GM10847 (cell line): ENCODE results near the gene B3GAT1.

ENCODE experiments used
- POLR2A ChIP-seq: IDR thresholded peaks from 2 replicates; pipeline ENCODE4 v1.6.1; 2011; ENCODE audit not compliant: insufficient read length; ENCODE audit errors: extremely low read depth

B3GAT1 gene

DNA sequence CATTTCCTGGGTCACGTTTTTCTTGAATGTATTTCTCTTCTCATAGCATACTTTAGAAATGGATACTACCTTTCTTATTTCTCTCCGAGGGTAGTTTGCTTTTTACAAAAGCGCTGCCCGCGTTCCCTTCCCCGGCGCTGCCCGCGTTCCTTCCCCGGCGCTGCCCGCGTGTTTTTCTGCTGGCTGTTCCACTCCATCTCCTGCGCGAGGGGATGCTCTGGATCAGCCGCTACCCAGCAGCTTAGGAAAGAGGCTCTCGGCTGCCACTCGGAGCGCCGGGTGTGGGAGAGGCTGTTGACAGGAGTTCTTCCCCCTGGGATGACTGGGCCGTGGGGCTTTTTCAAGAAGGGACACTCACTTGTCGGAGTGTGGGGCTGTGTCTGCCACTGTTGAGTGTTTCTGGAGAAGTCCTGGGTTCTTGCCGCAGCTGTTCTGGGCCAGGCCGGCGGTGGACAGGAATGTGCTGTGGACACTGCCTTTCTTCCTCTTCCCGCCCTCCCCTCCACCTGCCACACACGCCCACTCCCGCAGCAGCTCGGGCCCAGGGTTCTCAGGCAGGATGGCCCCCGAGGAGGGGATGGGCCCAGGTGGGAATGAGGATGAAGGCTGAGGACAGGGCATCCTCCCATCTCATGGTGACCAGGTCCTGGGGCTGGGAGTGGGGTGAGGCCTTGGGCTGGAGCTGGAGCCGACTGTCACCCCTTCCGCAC is 49.7 kb downstream of the B3GAT1 start:
- TF ChIP-seq POLR2A = no peak

DNA sequence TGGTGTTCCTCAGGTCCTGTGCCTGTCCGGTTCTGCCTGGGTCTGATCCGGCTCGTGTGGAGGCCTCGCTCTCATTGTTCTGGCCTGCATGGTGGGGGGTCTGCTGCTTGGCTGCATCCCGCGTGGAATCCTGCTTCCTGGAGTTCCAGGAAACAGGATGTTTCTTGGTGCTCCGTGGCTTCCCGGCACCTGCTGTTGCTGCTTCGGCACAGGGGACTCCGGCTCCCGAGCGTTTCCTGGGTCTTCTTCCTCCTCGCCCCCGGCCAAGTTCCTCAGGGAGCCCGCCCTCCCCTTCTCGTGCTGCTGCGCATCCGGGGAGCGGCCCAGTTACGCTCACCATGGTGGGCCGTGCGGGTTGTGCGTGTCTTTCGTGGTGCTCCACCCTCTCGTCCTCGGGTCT is 50.4 kb downstream of the B3GAT1 start:
- no peak for TF ChIP-seq POLR2A

DNA sequence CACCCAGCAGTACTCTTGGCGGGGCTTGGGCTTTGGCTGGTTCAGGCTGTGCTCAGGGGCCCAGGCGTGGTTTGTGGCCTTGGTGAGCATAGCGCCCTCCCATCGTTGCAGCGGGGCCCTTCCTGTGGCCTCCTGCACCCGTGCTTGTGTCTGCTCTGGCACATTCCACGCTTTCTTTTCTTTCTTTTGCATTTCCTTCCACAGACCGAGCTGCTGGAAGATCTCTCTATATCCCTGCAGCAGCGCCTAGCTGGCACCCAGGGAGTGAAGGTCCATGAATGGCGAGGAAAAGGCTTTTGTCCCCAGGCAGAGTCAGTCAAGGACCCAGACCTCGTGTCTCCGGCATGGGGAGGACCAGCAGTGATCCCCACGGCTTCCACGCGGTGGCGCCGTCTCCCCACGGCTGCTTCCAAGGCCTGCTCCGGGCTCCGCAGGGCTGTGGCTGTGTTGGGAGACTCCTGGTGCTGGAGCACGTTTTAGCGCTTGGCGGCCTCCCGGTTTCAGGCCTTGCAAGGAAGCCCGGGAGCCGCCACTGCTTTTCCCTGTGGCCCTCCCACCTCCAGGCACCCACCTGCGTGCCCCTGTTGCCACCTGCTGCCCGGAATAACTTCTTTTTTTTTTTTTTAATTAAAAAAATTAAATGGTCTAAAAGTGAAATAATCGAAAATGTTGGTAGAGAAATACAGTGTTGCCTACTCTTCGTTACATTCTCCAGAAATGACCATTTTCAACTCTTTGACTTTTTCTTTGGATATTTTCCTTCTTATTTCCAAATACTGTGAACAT is 51.8 kb downstream of the B3GAT1 start:
- TF ChIP-seq POLR2A = no peak

DNA sequence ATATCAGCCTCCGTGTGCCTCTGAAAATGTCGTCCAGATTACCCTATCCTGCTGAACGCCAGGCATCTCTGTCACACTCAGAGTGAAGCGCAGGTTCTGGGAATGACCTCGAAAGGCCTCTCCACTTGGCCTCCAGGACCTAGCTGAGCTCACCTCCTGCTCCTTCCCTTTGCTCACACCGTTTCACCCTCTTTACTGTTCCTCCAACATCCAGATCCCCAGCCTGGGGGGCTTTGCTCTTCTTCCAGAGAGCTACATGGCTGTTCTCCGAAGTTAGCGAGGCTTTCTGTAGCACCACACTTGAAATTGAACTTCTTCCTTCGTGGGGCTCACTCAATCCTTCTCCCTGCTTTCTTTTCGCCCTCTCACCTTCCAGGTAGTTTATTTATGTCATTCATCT is 52.4 kb downstream of the B3GAT1 start:
- no peak for TF ChIP-seq POLR2A

DNA sequence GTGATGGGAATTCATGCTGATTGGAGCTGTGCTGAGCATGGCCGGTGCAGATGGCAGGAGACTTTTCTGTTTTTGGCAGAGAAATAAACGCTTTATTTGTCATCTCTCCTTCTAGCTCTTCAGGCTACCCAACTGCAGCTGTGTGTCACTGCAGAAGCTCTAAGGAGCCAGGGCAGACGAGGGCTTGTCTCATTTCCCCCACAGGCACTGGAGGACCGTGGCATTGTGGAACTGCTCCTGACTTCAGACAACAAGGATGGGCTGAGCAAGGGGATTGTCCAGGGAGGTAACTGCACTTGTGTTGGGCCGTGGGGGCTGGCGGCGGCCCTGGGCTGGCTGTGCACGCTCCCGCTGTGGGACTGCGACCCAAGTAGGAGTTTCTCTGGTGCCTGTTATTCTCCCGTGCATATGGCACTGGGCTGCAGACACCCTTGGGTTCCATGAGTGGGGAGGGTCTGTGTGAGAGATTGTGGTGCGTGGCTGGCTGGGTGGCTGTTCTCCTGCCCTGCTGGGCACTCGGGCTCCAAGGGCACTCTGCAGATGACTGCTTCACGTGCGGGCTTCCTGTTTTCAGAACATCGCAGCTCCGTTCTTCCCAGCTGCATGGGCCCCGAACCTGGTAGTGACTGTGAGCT is 53.1 kb downstream of the B3GAT1 start:
- no peak for TF ChIP-seq POLR2A

DNA sequence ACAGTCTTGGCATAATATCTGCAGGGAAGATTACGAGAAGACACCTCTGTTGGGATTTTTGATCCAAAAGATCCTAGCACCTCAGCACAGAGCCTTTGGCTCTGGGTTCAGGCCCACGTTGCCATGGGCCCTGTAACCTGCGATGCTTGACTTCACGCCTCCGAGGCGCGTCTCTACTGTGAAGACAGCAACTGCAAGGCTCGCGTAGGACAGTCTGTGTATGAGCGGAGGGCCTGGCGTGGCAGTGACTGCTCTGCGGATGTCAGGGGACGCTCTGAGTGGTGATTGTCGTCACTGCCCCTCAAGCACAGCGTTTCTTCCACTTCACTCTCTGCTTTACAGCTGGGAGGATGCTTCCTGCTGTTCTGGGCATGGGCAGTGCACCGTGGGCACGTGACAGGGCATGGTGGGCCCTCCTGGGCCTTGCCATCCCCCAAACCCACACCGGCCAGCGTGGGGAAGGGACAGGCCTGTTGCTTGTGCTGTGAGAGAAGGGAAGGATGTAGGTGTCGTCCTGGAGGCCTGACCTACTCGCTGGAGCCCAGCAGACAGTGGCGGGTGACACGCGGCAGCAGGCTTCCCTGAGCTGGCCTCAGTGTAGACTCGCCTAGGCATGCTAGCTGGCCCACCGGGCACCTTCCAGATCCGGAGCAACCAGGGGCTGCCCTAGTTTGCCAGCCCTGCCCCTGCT is 53.7 kb downstream of the B3GAT1 start:
- TF ChIP-seq POLR2A = no peak

DNA sequence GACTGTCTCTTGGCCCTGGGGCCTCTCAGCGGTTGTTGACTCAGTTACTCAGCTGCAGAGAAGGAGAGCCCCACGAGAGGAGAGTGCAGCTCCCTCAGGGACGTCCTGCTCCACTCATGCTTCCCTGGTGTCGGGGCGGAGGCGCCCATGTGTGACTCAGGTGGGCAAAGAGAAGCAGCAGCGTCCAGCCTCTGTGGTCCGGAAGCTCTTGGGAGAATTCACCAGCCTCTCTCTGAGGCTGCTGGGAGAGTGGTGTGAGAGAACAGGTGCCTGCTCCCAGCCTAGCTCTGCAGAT is 54.5 kb downstream of the B3GAT1 start:
- no peak for TF ChIP-seq POLR2A

DNA sequence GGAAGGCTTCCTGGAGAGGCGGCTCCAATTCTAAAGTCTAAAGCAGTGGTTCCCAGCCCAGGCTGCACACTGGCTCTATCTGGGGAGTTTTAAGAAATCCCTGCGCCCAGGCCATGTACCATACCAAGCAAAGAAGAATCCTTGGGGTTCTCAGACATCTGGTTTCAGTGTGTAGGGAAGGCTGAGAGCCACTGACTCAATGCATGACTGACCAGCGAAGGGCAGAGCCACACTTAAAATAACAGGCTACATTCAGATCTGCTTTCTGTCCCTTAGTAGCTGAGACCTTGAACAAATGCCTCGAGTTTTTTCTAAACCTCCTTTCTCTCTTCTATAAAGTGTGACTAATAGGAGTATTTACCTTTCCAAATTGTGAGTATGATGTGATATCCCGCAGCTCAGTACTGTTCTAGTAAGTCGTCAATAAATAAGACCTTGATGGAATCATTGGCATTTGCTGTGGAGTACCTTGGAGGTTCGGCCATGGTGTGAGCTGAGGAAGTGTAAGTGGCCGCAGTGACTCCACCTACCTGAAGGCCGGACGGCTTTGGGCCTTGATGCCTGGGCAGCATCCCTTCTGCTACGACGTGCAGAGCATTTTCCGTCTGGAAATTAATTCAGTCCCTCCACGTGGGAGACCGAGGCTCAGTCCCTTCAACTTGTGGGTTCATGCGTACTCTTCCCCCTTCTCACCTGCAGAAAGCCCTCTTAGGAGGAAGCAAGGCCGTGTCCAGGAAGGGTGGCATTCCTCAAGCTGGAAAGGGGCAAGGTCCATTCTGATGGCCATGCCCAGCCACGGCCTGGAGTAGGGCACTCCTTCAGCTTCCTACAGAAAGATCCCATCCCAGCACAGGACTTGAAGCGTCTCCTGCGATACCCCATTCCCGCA is 55.1 kb downstream of the B3GAT1 start:
- TF ChIP-seq POLR2A = no peak

DNA sequence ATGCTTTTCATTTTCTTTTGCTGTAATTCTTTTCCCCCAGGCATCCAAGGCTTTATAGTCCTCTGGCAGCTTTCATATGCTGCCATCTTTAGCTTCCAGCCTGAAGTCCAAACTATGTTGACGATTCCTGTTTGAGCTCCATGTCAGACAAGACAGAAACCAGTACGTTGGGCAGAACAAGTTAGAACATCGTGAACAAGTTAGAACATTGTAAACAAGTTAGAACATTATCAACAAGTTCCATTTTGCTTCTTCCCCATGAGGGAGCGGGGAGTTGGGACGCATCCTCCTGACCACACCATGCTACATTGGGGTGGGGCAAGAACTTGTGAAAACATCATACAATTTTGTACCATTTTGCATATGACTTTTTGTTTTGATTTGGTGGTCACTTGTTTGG is 56.4 kb downstream of the B3GAT1 start:
- no peak for TF ChIP-seq POLR2A

DNA sequence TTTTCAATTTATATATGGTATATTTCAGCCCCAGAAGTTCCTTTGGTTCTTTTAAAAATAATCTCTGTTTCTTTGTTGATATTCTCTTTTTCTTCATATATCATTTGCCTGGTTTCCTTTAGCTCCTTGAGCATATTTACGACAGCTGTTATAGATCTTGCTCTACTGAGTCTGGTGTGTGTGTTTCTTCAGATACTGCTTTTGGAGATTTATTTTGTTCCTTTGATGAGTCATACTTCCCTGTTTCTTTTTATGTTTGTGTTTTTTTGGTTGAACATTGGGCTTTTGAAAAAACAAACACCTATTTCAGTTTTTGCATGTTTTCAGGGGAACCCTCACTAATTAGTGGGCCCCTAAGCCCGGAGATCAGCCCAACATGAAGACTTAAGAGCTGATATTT is 56.9 kb downstream of the B3GAT1 start:
- TF ChIP-seq POLR2A = no peak

DNA sequence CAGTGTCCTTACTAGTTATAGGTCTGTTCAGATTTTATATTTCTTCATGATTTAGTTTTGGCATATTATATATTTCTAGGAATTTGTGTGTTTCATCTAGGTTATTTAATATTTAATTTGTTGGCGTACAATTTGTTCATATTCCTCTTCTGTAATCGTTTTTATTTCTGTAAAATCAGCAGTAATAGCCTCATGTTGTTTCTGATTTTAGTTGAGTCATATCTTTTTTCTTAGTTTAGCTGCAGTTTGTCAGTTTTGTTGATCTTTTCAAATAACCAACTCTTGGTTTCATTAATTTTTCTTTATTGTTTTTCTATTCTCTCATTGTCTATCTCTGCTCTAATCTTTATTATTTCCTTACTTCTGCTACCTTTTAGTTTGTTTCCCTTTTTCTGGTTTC is 59.9 kb downstream of the B3GAT1 start:
- TF ChIP-seq POLR2A = no peak

DNA sequence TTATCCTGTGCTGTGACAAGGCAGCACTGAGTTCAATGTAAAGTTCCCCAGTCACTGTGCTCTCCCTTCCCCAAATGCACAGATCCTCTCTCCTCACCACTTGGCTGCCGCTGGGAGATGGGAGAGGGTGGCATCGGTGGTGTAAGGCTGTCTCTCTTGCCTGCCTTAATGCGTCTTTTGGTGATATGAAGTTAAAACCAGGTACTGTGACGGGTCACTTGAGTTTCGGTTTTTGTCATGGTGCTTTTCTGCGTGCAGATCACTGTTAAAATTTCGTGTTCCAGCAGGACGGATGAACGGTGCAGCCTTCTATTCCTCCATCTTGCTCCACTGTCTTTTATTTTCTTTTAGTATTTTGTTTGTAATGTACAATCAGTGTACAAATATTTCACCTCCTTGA is 61.7 kb downstream of the B3GAT1 start:
- no peak for TF ChIP-seq POLR2A

DNA sequence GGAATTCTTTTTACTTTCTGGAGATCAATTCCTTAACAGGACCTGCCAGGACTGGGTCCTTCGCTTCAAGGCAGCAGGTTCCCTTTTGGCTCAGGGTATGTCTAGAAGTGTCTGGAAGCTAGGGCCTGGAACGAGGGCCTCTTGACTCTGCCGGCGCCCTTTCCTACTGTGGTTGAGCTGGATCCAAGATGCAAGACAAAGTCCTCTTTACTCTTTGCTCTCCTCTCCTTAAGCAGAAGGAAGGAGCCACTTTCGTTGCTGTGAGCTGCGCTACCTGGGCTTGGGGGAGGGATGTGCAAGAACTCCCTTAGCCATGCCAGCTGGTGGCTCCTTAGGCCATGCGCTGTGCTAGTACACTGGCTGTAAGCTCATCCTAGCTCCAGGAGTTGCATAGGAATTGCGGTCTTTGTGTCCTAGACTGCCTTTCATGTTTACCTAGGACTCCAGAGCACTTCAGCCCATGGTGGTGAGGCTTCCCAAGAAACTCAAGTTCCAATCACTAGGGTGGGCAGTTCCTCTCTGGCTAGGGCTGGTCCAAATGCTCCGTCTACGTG is 62.2 kb downstream of the B3GAT1 start:
- TF ChIP-seq POLR2A = no peak

DNA sequence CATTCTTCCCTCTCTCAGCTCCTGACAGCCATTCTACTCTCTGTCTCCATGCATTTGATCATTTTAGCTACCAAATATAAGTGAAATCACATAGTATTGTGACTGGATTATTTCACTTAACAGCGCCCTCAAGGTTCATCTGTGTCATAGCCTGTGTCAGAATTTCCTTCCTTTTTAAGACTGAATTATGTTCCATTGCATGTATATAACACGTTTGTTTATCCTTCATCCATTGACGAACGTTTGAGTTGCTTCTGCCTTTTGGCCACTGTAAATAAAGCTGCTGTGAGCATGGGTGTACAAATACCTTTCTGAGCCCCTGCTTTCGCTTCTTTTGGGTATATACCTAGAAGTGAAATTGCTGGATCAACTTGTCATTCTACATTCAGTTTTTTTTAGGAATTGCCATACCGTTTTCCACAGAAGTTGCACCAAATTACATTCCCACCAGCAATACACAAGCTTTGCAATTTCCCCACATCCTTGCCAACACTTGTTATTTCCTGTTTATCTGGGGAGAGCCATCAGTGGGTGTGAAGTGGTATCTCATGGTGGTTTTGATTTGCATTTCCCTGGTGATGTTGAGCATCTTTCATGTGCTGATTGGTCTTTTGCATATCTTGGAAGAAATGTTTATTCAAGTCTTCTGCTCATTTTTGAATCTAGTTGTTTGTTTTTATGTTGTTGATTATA is 62.8 kb downstream of the B3GAT1 start:
- no peak for TF ChIP-seq POLR2A
